Mesendoderm (in vitro differentiated cells): ENCODE data around the gene RAB3IL1.
"Not testable (repeated sequence)": the region's sequence is repeated elsewhere in the genome, so short reads cannot be mapped to it uniquely, and the experiment has no call there.

Experiments
- DNase-seq: peaks from one replicate; pipeline ENCODE4 v3.0.0; 2013
- H2AK5ac ChIP-seq: 2 replicates; pipeline ENCODE4 v1.6.1; 2013; ENCODE audit warnings: low read length, inconsistent platforms
- H2BK120ac ChIP-seq: 2 replicates; pipeline ENCODE4 v1.6.1; 2013; ENCODE audit warnings: low read depth, mild to moderate bottlenecking, low read length, moderate library complexity, mixed read lengths
- H2BK15ac ChIP-seq: replicated peaks from 2 replicates; pipeline ENCODE4 v1.6.1; 2013; ENCODE audit warnings: low read depth, mild to moderate bottlenecking, moderate library complexity
- H2BK5ac ChIP-seq: 2 replicates; pipeline ENCODE4 v1.6.1; 2013; ENCODE audit warnings: low read length, inconsistent platforms
- H3K18ac ChIP-seq: 2 replicates; pipeline ENCODE4 v1.6.1; 2013; ENCODE audit warnings: mild to moderate bottlenecking, low read length, mixed read lengths
- H3K23ac ChIP-seq: one replicate; pipeline ENCODE4 v1.6.1; 2013; ENCODE audit warnings: low read length
- H3K27ac ChIP-seq: 2 replicates; pipeline ENCODE4 v1.5.1; 2013; ENCODE audit warnings: low read depth, mild to moderate bottlenecking, inconsistent platforms, low read length, moderate library complexity
- H3K27me3 ChIP-seq: 2 replicates; pipeline ENCODE4 v1.6.1; 2013; ENCODE audit warnings: low read length, control low read depth, mild to moderate bottlenecking, inconsistent platforms; ENCODE audit not compliant: insufficient read depth, poor library complexity
- H3K36me3 ChIP-seq: 2 replicates; pipeline ENCODE4 v1.6.1; 2013; ENCODE audit warnings: low read length, inconsistent platforms; ENCODE audit not compliant: control insufficient read depth, insufficient read depth
- H3K4ac ChIP-seq: one replicate; pipeline ENCODE4 v1.6.1; 2013; ENCODE audit warnings: low read depth, mild to moderate bottlenecking, low read length, moderate library complexity
- H3K4me1 ChIP-seq: 2 replicates; pipeline ENCODE4 v1.6.1; 2013; ENCODE audit warnings: low read depth, low read length, inconsistent platforms; ENCODE audit not compliant: control insufficient read depth
- H3K4me2 ChIP-seq: 2 replicates; pipeline ENCODE4 v1.6.1; 2013; ENCODE audit warnings: low read length
- H3K4me3 ChIP-seq: 2 replicates; pipeline ENCODE4 v1.5.1; 2013; ENCODE audit warnings: mild to moderate bottlenecking, low read length
- H3K56ac ChIP-seq: one replicate; pipeline ENCODE4 v1.6.1; 2013; ENCODE audit warnings: low read length
- H3K79me1 ChIP-seq: 2 replicates; pipeline ENCODE4 v1.6.1; 2013; ENCODE audit warnings: low read length, inconsistent platforms
- H3K79me2 ChIP-seq: 2 replicates; pipeline ENCODE4 v1.6.1; 2013; ENCODE audit warnings: mild to moderate bottlenecking, low read length; ENCODE audit not compliant: control insufficient read depth, insufficient read depth
- H3K9ac ChIP-seq: 2 replicates; pipeline ENCODE4 v1.6.1; 2013; ENCODE audit warnings: low read length, inconsistent platforms
- H4K5ac ChIP-seq: one replicate; pipeline ENCODE4 v1.6.1; 2013; ENCODE audit warnings: low read length
- H4K8ac ChIP-seq: one replicate; pipeline ENCODE4 v1.6.1; 2013; ENCODE audit warnings: low read depth, mild to moderate bottlenecking, control low read depth, low read length, moderate library complexity
- WGBS: extraction: QIAGEN DNeasy Blood & Tissue Kit; methylation state at CpG from one replicate; pipeline ENCODE4 v1.1.7; 2013; ENCODE audit warnings: low lambda C conversion rate, missing lambda C conversion rate; ENCODE audit not compliant: insufficient coverage; ENCODE audit errors: extremely low coverage; 5-methylcytosine and 5-hydroxymethylcytosine counted together

Gene RAB3IL1

DNA sequence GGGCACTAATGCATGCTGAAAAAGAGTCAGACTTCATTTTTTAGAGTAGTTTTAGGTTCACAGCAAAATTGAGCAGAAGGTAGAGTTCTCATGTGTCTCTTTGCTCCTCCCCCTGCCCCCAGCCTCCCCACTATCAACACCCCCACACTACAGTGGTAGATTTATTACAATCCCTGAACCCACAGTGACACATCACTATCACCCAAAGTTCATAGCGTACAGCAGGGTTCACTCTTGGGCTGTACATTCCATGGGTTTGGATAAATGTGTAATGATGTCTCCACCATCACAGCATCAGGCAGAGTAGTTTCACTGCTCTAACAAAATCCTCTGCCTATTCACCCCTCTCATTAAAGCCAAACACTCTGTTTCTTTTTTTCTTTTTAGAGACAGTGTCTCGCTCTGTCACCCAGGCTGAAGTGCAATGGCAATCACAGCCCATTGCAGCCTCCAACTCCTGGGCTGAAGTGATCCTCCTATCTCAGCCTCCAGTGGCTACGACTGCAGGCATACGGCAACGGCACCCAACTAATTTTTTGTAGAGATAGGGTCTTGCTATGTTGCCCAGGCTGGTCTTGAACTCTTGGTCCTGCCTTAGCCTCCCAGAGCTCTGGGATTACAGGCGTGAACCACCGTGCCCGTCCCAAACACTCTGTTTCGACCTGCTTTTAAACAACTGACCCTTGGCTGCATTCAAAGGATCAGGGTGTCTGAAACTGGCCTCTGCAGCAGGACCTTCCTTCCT is 36.9 kb upstream of the RAB3IL1 start:
- H2BK5ac ChIP-seq = no peak overlapping the region
- DNase-seq = no peak
- no peak overlapping the region for H3K4me3 ChIP-seq

DNA sequence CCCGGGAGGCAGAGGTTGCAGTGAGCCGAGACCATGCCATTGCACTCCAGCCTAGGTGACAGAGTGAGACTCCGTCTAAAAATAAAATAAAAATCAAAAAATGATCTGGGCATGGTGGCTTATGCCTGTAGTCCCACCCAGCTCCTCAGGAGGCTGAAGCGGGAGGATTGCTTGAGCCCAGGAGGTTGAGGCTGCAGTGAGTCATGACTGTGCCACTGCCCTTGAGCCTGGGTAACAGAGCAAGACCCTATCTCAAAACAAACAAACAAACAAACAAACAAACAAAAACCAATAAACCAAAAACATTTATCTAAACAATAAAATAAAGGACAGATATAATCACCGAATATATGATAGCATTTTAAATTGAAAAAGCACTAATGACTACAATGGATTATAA is 36.3 kb upstream of the RAB3IL1 start:
- not testable (repeated sequence) for H3K4ac ChIP-seq

More for the DNA sequence above, 36.9 kb upstream of the RAB3IL1 start:
- Histone ChIP-seq H3K4me1 (peaks cover 1% of the 10 kb centered on the region), H4K8ac (no peak overlapping the region), H3K9ac (no peak overlapping the region), H2BK15ac (no peak overlapping the region), H3K23ac (no peak overlapping the region), H3K4ac (no peak overlapping the region), H3K36me3 (no peaks in the 10 kb centered on the region), H3K4me2 (no peak overlapping the region), H3K56ac (peak overlapping the region; percentile 80), H3K18ac (no peak overlapping the region), H3K79me2 (no peaks in the 10 kb centered on the region), H2BK120ac (no peak overlapping the region), H3K27ac (no peak overlapping the region), H3K79me1 (no peaks in the 10 kb centered on the region), H3K27me3 (no peaks in the 10 kb centered on the region), H2AK5ac (no peak overlapping the region), H4K5ac (no peak overlapping the region)
- no CpG with 5 or more reads among the region's 9 CpGs for WGBS

DNA sequence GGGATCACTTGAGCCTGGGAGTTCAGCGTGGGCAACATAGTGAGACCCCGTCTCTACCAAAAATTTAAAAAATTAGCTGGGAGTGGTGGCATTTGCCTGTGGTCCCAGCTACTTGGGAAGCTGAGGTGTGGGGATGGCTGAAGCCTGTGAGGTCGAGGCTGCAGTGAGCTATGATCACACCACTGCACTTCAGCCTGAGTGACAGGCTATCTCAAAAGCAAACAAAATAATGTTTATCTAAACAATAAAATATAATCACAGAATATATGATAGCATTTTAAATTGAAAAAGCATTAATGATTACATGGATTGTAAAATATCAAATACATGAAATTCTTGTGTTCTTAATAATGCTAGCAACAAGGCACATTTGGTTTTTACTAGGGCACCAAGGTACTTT is 35.5 kb upstream of the RAB3IL1 start:
- H3K56ac ChIP-seq = no peak overlapping the region
- no peaks in the 10 kb centered on the region for H3K27me3 ChIP-seq
- no peak overlapping the region for H2BK5ac ChIP-seq
- H3K9ac ChIP-seq = no peak overlapping the region
- H4K8ac ChIP-seq = no peak overlapping the region
- H3K79me1 ChIP-seq = no peaks in the 10 kb centered on the region
- H4K5ac ChIP-seq = no peak overlapping the region
- H2BK120ac ChIP-seq = no peak overlapping the region
- no peak overlapping the region for H3K4me2 ChIP-seq
- no peak overlapping the region for H3K23ac ChIP-seq
- H3K4ac ChIP-seq = no peak overlapping the region
- H2AK5ac ChIP-seq = no peak overlapping the region
- no peak for DNase-seq
- H3K4me1 ChIP-seq = peaks cover 1% of the 10 kb centered on the region
- no peak overlapping the region for H3K18ac ChIP-seq
- no peaks in the 10 kb centered on the region for H3K36me3 ChIP-seq
- H3K4me3 ChIP-seq = no peak overlapping the region
- no peak overlapping the region for H3K27ac ChIP-seq
- no peaks in the 10 kb centered on the region for H3K79me2 ChIP-seq
- WGBS = no CpG with 5 or more reads among the region's 3 CpGs
- H2BK15ac ChIP-seq = no peak overlapping the region

More for the DNA sequence above, 36.3 kb upstream of the RAB3IL1 start:
- not testable (repeated sequence) for H2AK5ac ChIP-seq, H3K56ac ChIP-seq, H3K18ac ChIP-seq, H3K23ac ChIP-seq, H3K36me3 ChIP-seq, H4K8ac ChIP-seq, H3K27me3 ChIP-seq, H3K79me1 ChIP-seq, DNase-seq, H4K5ac ChIP-seq, H2BK15ac ChIP-seq, H2BK120ac ChIP-seq, H3K4me2 ChIP-seq, H3K9ac ChIP-seq, H3K4me3 ChIP-seq, H2BK5ac ChIP-seq, H3K27ac ChIP-seq, H3K79me2 ChIP-seq, H3K4me1 ChIP-seq
- WGBS = 100% methylated on average over 1 of the region's 5 CpGs

DNA sequence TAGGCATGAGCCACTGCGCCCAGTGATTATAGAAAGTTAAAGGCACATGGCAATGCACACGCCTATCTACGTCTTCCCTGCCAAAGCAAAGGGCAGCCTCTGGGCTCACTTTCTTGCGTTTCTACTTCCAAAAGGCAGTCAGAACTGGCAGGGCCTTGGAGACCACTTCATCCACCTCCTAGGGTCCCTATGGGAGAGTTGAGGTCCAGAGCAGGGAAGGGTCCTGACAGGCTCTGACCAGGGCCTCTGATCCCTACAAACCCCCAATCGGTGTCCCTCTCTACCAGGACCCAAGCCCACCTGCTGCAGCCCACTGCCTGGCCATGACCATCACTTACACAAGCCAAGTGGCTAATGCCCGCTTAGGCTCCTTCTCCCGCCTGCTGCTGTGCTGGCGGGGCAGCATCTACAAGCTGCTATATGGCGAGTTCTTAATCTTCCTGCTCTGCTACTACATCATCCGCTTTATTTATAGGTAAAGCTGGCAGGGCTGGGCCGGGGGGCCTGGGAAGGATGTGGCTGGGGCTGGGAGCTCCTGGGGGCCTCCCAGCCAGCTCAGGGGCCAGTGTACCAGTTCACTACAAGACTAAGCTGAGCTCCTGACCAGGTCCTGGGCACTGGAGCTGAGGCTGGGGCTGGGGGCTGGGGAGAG is 34.2 kb upstream of the RAB3IL1 start:
- Histone ChIP-seq H3K9ac (no peak overlapping the region), H4K5ac (no peak overlapping the region), H2AK5ac (no peak overlapping the region), H3K4me1 (peaks cover 1% of the 10 kb centered on the region), H2BK5ac (no peak overlapping the region), H3K27ac (no peak overlapping the region), H3K4ac (no peak overlapping the region), H3K23ac (no peak overlapping the region), H3K36me3 (no peaks in the 10 kb centered on the region), H3K27me3 (no peaks in the 10 kb centered on the region), H2BK15ac (no peak overlapping the region), H3K79me2 (no peaks in the 10 kb centered on the region), H4K8ac (no peak overlapping the region), H3K18ac (no peak overlapping the region), H3K56ac (peak overlapping the region; percentile 25), H3K4me3 (no peak overlapping the region), H3K4me2 (no peak overlapping the region), H3K79me1 (no peaks in the 10 kb centered on the region), H2BK120ac (no peak overlapping the region)
- DNase-seq = no peak
- no CpG with 5 or more reads among the region's 11 CpGs for WGBS

DNA sequence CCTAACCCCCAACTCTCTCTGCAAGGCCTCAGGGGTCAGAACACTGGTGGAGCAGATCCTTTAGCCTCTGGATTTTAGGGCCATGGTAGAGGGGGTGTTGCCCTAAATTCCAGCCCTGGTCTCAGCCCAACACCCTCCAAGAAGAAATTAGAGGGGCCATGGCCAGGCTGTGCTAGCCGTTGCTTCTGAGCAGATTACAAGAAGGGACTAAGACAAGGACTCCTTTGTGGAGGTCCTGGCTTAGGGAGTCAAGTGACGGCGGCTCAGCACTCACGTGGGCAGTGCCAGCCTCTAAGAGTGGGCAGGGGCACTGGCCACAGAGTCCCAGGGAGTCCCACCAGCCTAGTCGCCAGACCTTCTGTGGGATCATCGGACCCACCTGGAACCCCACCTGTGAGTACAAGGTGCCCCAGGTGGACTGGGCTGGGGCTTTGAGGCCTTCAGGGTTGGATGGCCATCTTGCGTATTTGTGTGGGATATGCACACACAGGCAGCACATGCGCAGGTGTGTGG is 32.7 kb upstream of the RAB3IL1 start, which contains the start of gene BEST1:
Gene BEST1, plus strand, starts transcription at position 317 of the 513 bp plus-strand sequence. CDS start 1,456 bp downstream, outside the sequence.
- no peaks in the 10 kb centered on the region for H3K27me3 ChIP-seq
- peak within 1 kb of the TSS; percentile 16 for H3K9ac ChIP-seq
- no peak within 1 kb of the TSS for H4K8ac ChIP-seq
- H2BK15ac ChIP-seq = no peak within 1 kb of the TSS
- peak within 1 kb of the TSS; percentile 22 for H3K4ac ChIP-seq
- H3K36me3 ChIP-seq = no peaks in the 10 kb centered on the region
- peaks cover 1% of the 10 kb centered on the region for H3K4me1 ChIP-seq
- no peak within 1 kb of the TSS for H2AK5ac ChIP-seq
- peak within 1 kb of the TSS; percentile 34 for H3K18ac ChIP-seq
- no peak for DNase-seq
- no peak within 1 kb of the TSS for H3K4me3 ChIP-seq
- no peak within 1 kb of the TSS for H3K4me2 ChIP-seq
- no peak within 1 kb of the TSS for H4K5ac ChIP-seq
- H2BK120ac ChIP-seq = no peak within 1 kb of the TSS
- H3K79me2 ChIP-seq = no peaks in the 10 kb centered on the region
- H3K23ac ChIP-seq = no peak within 1 kb of the TSS
- no CpG with 5 or more reads among the region's 8 CpGs for WGBS
- H2BK5ac ChIP-seq = no peak within 1 kb of the TSS
- H3K56ac ChIP-seq = peak within 1 kb of the TSS; percentile 43
- no peaks in the 10 kb centered on the region for H3K79me1 ChIP-seq
- H3K27ac ChIP-seq = peak within 1 kb of the TSS; percentile 53
